Measurements from ENCODE around the gene LIN54.
"Not testable (repeated sequence)": the region's sequence is repeated elsewhere in the genome, so short reads cannot be mapped to it uniquely, and the experiment has no call there.

LIN54 gene

DNA sequence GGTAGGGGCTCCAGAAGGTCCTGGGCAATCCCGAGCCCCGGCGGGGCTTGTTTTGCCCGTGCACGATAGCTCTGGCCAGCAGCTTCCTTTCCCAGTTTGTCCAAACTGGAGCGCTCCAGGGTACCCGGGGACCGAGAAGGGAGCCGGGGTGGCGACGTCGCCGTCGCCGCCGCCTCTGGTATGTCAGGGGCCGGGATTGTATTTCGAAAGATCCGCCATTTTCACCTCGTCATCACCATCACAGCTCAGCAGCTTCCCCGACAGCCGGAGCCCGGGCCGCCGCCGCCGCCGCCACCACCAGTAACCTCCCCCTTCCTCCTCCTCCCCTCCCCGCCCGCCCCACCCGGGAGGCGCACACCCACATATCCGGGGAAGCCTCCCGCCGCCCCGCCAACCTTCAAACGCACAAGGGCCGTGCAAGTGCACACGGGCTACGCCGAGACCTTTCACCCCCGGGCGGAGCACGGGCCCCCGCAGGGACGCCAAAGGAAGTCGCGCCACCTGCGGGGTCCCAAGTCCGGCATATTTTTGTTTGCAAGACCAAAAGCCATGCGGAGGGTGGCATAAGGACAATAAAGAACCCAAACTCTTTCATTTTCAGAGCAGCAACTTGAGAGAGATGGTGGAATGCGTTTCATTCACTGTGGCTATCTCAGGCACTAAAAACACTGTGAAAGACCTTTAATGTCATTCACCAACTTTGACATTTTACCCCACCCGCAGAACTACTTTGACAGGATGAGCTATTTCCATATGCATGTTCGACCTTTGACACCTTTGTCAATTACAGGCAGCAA lies at the start of gene LIN54:
Gene LIN54, minus strand, starts transcription at position 302 of the 797 bp plus-strand sequence. CDS start 25,979 bp downstream, outside the sequence.
- in situ Hi-C loops (cut with MboI; ENCODE audit: low sequenced_read_pairs): no loop called here

GRCh38 chr4:83054928-83055327 lies 44.3 kb upstream of the LIN54 start:
- in situ Hi-C loops (cut with MboI; ENCODE audit: low sequenced_read_pairs): no loop called here

- in situ Hi-C loops (cut with MboI; ENCODE audit: low sequenced_read_pairs): not testable (repeated sequence)
Measured at GRCh38 chr4:83048781-83049180, 38.2 kb upstream of the LIN54 start.

GRCh38 chr4:83046693-83047473 lies 36.3 kb upstream of the LIN54 start:
- in situ Hi-C loops (cut with MboI; ENCODE audit: low sequenced_read_pairs): no loop called here

GRCh38 chr4:83043801-83044407 lies 33.3 kb upstream of the LIN54 start:
- in situ Hi-C loops (cut with MboI; ENCODE audit: low sequenced_read_pairs): no loop called here

DNA sequence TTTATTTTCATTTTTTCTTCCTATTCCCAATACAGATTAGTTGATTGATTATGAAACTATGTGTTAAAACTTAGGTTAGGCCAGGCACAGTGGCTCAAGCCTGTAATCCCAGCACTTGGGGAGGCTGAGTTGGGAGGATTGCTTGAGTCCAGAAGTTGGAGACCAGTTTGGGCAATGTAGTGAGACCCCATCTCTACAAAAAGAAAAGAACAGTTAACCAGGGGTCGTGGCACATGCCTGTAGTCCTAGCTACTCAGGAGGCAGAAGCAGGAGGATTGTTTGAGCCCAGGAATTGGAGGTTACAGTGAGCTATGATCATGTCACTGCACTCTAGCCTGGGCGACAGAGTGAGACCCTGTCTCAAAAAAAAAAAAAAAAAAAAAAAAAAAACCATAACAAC lies 32.5 kb upstream of the LIN54 start:
- in situ Hi-C loops (cut with MboI; ENCODE audit: low sequenced_read_pairs): not testable (repeated sequence)

DNA sequence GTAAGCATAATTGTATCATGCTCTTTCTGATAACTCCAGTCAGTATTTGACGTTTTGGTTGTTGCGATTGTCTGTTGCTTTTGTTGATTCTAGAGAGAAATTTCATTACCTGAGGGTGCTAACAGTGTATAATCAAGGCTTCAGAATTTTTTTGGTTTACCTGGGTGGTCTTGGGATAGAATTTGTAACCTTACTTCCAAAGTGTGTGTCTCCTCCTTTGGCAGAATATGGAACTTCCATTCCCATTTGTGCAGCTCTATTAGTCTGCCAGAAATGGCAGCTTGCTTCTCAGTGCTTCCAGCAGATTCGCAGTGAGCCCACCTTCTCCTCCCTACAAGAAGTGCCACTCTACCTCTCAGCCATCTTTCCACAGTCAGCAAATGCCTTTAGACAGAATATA lies 29.6 kb upstream of the LIN54 start:
- in situ Hi-C loops (cut with MboI; ENCODE audit: low sequenced_read_pairs): no loop called here

- in situ Hi-C loops (cut with MboI; ENCODE audit: low sequenced_read_pairs): no loop called here
Measured at GRCh38 chr4:83036991-83037665, 26.5 kb upstream of the LIN54 start.

DNA sequence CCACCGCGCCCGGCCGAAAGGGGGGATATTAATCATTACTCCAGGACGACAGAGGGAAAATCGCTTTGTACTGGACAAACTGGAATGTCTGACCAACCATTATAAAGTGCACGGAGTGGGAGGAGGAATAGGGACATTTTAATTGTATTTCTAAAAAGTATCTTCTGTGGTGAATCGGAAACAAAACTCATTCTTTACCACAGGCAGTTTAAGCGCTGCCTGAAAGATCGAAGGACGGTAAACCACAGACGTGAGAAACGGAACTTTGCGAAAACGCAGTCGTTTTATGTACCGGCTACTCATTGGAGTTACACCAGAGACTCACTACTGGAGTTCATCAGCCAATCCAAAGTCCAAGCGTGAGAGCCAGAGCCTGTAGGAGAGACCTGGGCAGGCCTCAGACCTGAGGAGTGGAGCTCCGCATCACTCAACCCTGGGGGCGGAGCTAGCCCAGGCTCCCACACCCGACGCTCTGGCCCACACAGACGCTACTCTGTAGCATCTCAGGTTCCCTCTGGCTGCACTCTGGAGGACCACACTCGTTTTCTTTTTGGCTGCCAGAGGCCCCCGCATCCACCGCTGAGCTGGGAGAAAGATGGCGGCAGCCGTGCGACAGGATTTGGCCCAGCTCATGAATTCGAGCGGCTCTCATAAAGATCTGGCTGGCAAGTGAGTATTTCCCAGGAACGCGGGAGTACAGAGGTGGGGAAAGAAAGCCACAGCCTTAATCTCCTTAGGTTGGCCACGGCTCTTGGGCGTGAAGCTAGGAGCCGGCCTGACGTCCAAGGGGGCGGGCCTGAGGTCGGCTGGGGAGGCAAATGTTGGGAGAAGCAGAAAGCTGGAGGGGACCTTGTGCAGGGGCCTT lies 24.2 kb upstream of the LIN54 start, which contains the start of gene COPS4:
Gene COPS4, plus strand, starts transcription at position 554 of the 865 bp plus-strand sequence. Its CDS starts 42 bp downstream, at position 596.
- in situ Hi-C loops (cut with MboI; ENCODE audit: low sequenced_read_pairs): no loop called here

DNA sequence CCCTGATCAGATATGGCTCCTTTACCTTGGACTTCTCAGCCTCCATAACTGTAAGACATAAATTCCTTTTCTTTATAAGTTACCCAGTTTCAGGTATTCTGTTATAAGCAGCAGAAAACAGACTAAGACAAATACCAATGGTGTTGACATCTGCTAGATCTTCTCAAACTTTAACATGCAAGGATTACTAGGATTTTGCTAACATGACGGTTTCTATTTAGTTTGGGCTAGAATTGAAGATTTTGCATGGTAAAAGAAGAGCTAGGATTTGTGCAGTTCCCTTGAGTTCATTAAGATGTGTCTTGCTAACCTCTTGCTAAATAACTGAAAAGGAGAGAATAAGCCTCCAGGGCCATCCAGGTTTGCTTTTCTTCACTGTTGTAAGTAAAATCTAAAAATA lies 19.1 kb upstream of the LIN54 start:
- in situ Hi-C loops (cut with MboI; ENCODE audit: low sequenced_read_pairs): no loop called here

- in situ Hi-C loops (cut with MboI; ENCODE audit: low sequenced_read_pairs): no loop called here
Measured at GRCh38 chr4:83028976-83029375, 18.4 kb upstream of the LIN54 start.

DNA sequence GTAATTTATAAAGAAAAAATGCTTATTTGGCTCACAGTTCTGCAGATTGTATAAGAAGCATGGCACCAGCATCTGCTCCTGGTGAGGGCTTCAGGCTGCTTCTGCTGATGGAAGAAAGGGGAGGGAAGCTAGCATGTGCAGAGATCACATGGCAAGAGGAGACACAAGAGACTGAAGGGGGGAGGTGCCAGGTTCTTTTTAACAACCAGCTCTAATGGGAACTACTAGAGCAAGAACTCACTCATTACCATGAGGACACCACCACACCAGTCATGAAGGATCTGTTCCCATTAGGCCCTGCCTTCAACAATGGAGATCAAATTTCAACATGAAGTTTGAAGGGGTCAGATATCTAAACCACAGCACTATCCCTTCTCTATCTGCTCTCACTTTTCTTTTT lies 14.9 kb upstream of the LIN54 start:
- in situ Hi-C loops (cut with MboI; ENCODE audit: low sequenced_read_pairs): no loop called here

GRCh38 chr4:83024233-83024632 lies 13.6 kb upstream of the LIN54 start:
- in situ Hi-C loops (cut with MboI; ENCODE audit: low sequenced_read_pairs): no loop called here

- in situ Hi-C loops (cut with MboI; ENCODE audit: low sequenced_read_pairs): not testable (repeated sequence)
Measured at GRCh38 chr4:83023599-83023998, 13.0 kb upstream of the LIN54 start.

GRCh38 chr4:83022724-83023450 lies 12.3 kb upstream of the LIN54 start:
- in situ Hi-C loops (cut with MboI; ENCODE audit: low sequenced_read_pairs): no loop called here

DNA sequence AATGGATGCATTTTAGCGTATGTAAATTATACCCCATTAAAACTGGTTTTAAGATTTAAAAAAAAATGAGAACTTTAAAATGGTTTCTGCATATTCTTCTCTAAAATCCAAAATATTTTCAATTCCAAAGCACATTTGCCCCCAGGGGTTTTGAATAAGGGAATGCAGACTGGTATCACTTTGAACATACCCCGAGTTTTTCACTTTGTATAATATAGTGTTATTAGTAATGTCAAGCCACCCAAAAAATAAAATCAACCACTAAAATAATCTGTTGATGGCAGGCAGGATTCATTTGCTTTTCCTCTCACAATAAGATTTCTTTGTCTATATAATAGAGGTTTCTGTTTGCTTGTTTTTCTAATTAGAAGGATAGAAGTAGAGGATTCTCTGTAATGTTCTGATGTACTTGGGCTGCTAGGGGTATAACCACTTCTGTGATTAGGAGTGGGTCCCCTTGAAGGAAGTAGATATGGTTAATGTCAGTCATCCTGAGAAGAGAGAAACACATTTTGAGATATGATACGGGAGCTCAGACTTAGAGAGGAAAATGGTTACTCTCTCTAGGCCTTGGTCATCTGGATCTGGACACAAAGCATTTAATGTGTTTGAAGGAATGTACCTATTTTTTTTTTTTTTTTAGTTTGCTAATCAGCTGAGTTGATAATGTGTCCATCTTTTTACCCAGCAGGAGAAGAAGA lies 9.3 kb upstream of the LIN54 start:
- in situ Hi-C loops (cut with MboI; ENCODE audit: low sequenced_read_pairs): no loop called here

- in situ Hi-C loops (cut with MboI; ENCODE audit: low sequenced_read_pairs): no loop called here
Measured at GRCh38 chr4:83013902-83014301, 3.3 kb upstream of the LIN54 start.

- in situ Hi-C loops (cut with MboI; ENCODE audit: low sequenced_read_pairs): no loop called here
Measured at GRCh38 chr4:83013420-83013867, 2.8 kb upstream of the LIN54 start.
